Erythroblast (primary cell): Measurements from ENCODE around the gene ITPA.
"Not testable (repeated sequence)": the region's sequence is repeated elsewhere in the genome, so short reads cannot be mapped to it uniquely, and the experiment has no call there.

Experiments
- DNase-seq, 2 experiments: peaks; one replicate each; lab custom pipeline; 2025; lab: John Stamatoyannopoulos, UW
- GATA1 ChIP-seq: IDR thresholded peaks from 2 replicates; pipeline ENCODE4 v1.6.1; 2011; ENCODE audit warnings: low read depth, mild to moderate bottlenecking, control low read depth, low read length, moderate library complexity
- POLR2A ChIP-seq: IDR thresholded peaks from 2 replicates; pipeline ENCODE4 v1.6.1; 2011; ENCODE audit warnings: mild to moderate bottlenecking, low read length

Gene ITPA

DNA sequence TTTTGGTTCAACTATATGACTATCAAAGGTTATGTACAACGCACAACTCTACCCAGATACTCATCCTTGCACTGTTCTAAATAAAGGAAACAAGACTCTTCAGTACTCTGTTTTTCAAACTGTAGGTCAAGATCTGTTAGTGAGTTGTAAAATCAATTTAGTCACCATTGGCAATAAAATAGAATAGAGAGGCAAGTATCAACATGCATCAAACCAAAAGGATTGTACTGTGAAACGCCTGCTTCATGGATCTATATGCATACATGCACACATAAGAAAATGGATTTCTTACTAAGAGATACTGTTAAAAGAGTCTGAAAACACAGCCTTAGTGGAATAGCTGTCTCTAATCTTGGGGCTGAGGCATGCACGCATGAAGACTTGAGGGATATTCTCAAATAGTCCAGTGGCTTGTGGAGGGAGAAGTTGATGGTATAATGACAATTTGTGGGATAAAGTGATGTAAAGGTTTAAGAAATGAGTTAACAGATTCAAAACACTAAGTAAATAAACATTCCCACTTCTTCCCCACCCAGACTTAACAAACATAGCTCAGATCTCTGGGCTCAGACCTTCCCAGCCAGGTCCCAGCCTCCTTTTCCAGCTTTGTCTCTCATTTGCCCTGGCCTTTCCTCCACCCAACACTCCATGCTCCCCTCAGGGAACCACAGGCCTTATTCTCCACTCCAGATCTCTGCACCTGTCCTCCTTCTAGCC is 25.2 kb upstream of the ITPA start:
- TF ChIP-seq GATA1 (no peak), POLR2A (no peak)
- no peak for DNase-seq

DNA sequence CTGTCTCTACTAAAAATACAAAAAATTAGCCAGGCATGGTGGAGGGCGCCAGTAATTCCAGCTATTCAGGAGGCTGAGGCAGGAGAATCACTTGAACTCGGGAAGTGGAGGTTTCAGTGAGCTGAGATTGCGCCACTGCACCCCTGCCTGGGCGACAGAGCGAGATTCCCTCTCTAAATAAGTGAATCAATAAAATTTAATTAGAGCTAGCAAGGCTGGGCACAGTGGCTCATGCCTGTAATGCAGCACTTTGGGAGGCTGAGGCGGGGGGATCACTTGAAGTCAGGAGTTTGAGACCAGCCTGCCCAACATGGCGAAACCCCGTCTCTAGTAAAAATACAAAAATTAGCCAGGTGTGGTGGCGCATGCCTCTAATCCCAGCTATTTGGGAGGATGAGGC is 21.4 kb upstream of the ITPA start:
- DNase-seq: not testable (repeated sequence)

DNA sequence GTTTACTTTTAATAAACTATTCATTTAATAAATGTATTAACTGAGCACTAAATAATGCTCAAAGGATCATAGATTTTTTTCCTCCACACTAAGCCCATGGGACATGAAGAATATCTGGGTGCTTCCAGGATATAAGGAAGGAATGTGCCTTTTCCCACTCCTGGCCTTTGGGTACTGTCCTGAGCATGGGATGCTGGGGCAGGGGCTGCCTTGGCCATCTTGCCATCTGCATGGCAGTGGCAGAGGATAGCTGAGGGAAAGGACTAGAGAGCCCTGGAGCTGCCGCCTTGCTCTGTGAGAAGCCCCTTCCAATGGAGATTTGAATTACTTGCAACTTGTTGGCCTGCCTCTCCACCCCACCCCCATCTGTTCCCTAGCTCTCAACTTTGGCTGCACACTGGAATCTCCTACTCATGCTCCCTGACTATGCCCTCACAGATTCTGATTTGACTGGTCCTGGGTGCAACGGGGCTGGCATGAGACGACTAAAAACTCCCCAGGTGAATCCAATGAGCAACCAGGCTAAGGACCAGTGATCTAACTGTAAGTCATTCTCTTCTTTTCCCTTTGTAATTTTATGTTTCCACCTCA is 20.4 kb upstream of the ITPA start:
- TF ChIP-seq GATA1: no peak
- no peak for TF ChIP-seq POLR2A
- no peak for DNase-seq

DNA sequence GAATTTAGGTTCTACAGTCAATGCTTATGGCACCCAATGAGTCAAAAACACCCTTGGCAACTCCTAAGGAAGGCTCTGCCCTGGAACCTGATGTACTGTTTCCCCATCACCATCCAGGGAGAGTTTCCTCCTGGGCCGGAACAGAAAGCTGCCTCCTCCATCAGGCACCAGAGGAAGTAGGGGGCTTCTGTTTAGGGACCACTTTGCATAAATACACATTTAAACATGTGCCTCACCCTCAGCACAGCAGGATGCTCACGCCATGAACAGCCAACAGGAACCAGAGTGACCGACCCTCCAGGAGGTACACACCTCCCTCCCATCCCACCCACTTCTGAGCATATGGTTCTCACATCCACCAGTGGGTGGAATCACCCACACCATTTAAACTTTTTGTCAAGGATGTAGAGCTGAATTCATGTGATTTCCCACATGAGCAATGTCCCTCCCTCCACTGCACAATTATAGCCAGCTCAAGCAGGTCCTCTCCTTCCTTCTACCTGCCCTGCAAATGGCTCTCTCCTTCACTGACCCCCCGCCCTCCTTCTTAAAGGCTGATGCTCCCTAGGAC is 19.7 kb upstream of the ITPA start:
- no peak for DNase-seq
- TF ChIP-seq POLR2A (no peak), GATA1 (no peak)

DNA sequence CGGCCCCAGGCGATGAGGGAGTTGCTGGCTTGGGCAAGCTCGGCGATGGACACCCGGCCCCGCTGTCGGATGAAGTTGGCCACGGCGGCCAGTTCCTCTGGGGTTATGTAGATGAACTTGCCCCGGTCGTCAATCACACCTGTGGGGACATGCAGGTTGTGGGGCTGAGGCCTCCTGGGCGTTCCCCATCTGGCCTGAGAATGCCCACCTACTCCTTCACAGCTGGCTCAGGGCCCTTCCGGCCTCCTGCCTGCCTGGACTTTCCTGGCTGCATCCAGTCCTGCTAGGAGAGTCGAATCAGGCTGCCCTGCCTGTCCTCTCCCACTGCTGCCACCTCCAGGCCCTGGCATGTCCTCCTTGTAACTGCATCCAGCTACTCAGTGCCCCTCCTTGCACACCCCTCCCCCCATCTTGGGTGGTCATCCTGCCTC is 18.6 kb upstream of the ITPA start:
- DNase-seq: no peak
- TF ChIP-seq POLR2A: no peak
- TF ChIP-seq GATA1: no peak

DNA sequence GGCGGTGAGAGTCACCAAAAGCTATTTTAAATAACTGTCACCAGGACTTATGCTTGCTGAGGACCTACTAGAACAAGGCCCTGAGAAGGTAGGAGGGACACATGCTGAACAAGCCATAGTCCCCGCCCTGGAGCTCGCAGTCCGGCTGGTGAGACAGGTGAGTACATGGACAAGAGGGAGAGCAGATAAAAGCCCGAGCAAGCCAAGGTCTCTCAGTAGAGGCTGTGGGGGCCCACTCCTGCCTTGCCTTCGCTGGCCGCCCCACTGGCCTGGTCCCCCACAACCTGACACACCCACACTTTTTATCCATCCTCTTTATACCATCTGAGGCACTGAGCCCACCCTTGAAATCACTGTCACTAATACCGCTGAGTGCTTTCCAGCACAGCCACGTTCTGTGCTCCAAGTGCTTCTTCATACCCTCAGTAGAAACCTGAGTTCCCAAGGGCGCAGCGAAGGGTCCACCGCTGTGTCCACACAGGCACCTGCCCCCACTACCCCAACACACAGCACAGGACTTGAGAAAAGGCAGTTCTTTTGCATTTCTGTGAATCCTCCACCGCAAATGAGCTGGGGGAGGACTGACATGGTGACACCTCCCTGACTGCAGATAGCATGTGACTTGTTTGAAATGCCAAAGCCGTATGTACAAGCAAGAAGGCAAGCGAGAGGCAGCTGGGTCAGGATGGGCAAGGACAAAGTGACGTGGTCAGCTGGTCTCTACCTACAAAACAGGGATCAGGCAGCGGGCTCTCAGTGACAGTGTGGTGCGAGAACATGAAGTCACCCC is 16.9 kb upstream of the ITPA start:
- no peak for DNase-seq
- TF ChIP-seq POLR2A (no peak), GATA1 (no peak)

DNA sequence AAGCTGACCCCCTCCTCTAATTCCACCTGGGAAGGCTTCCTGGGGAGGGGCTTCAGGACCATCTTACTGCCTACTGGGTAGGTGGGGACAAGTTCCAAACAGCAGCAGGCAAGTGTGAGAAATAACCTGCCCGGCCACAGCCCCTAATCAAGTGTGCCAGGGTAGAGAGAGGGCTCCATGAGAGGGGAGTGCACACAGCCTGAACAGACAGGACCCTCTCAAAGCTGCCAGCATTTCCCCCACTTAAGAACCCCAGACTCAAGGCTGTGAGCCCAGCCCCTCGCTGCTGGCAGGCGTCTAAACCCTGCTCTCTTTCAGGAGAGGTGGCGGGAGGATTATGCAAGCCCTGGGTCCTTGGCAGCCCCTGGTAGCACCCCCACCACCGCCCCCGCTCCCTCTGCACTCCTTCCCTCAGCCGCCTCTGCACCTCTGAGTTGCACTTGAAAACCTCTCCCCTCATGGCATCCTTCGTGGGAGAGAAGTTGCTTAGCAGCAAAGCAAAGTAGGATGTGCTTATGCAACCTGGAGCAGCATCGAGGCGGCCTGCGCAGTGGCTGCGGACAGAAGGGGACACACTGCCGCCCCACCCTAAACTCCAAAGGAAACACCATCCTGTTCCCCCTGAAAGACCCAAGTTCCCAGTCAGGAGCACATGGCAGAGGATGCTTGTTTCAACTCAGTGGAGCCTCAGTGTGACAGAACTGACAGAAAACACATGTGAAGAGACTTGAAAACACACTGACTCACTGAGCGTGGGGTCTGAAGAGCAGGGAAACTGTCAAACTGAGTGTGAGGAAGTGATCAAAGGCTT is 15.3 kb upstream of the ITPA start:
- TF ChIP-seq GATA1 (no peak), POLR2A (no peak)
- DNase-seq: no peak

DNA sequence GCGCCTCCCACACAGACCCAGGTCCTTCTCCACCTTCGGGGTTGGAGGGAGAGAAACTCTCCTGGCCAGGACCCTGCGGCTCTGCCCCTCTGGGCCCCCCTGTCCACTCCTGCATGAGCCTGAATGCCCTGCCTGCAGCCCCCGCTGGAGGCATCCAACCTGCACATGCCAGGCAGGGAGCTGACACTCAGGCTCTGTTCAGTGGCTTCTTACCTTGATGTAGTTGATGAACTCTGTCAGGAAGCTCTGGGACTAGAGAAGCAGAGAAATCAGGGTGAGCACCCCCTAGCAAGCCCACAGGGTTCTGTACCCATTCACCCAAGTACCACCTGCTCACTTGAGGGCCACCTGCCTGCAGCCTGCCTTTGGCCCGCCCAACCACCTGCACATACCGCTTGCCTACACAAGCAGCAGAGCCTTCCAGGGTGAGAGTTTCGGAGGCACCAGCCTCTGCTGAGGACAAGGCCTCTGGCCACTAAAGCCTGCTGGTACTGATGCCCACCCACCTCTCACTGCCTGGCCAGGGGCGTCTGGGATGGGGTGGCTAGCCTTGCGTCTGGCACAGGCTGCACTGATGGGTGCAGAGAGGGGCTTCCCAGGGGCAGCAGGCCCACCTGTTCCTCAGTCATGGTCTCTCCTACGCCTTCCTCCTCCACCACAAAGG is 14.5 kb upstream of the ITPA start:
- no peak for DNase-seq
- TF ChIP-seq POLR2A: no peak
- TF ChIP-seq GATA1: no peak

DNA sequence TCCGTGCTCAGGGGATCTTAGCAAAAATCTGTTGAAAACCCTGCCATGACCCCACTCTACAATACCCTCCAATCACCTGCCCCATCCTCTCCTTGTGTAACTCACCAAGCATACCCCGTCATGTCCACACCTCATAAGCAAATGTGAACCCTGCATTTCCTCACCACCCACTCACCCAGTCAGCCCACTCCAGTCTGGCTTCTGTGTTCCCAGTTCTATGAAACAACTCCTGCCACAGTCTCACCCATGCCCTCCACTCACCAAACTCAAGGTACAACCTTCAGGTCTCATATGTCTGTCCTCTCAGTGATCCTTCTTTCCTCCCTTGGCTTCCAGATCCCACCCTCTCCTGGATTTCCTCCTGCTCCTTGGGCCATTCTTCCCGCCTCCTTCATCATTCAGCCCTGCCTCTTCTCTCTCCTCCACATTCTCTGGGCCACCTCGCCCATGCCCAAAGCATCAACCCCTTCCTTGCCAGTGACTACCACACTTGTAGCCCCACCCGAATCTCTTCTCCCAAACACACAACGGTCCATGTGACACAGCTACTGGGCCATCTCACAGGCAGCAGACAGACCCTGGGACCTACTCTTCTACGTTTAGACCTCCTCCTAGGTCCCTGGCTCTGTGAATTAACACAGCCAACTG is 13.6 kb upstream of the ITPA start:
- TF ChIP-seq GATA1 (no peak), POLR2A (no peak)
- DNase-seq: no peak

DNA sequence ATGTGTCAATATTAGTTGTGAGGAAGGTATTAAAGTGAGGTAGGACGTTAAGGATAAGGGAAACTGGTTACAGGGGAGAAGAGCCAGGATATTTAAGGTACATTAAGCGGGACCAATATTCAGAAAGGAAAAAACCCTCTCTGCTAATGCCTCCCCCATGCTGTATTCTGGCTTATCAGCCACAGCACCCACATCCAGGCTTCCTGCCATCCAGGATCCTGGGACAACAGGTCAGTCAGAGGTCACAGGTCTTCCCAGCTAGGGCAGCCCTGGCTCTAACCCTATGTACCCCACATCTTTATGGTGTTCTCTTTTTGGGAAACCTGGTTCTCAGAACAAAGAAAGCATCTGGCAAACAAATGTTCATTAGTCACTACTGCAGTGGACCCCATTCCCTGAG is 10.1 kb upstream of the ITPA start:
- TF ChIP-seq GATA1: no peak
- TF ChIP-seq POLR2A: no peak
- no peak for DNase-seq

DNA sequence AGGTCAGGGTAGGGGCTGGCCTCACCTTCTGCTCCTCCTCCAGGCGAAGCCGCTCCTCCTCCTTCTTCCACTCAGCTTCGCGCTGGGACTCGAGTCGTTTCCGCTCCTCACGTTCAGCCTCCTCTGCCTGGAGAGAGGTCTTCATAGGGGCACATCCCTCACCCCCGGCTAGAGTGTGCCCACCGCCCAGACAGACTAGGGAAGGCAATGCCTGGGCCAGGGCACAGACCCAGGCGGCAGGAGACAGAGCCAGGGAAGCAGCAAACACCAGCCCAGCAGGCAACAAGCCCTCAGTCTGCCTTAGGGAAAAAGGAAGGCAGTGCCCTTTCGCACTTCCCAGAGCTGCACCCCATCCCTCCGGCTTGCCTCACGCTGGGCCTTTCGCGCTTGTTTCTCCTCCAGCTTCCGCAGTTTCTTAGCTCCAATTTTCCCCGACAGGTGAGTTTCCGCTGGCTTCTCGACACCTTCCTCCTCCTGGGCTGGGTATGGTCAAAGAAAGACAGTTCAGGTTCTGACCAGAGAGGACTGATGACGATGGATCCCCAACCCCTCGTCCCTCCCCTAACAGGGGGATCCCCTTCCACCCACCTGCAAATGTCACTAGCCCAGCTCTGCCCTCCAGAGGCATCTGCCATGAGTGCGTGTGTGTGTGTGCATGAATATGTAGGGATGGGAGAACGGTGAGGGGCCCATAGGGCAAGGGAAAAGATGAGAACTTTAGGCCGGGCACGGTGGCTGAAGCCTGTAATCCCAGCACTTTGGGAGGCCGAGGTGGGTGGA is 9.1 kb upstream of the ITPA start:
- TF ChIP-seq GATA1 (no peak), POLR2A (no peak)
- no peak for DNase-seq

DNA sequence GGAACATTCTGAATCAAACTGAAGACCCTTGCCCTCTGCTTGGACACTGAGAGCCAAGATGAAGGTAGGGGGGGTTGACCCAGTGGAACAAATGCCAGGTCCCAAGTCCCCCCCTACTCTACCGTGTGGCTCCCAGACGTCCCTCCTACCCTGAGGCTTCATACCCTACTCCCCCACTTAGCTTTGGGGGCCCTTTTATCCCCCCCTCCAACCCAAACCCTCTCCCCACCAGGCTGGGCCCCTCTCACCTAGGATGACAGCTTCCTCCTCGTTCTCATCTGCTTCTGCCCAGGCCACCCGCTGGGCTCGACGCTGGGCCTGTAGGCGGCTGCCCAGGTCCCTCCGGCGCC is 6.4 kb upstream of the ITPA start:
- TF ChIP-seq GATA1: no peak
- no peak for DNase-seq
